Breast epithelium (tissue), 3 donors: Measurements from ENCODE around the gene TMEM266.

ENCODE experiments used
- POLR2A ChIP-seq: fragments of 450-650 bp; IDR thresholded peaks from one replicate; pipeline ENCODE4 v1.6.1; 2016; ENCODE audit warnings: antibody characterized with exemption, mild to moderate bottlenecking, moderate library complexity
- TF ChIP-seq, protein P1 (sequence below), 3 donors: fragments of 450-650 bp; IDR thresholded peaks; one replicate each; pipeline ENCODE4 v1.5.1; 2016 to 2017; ENCODE audit warnings: antibody characterized with exemption in 3 of 3, mild to moderate bottlenecking in 3 of 3, moderate library complexity in 3 of 3

DNA sequence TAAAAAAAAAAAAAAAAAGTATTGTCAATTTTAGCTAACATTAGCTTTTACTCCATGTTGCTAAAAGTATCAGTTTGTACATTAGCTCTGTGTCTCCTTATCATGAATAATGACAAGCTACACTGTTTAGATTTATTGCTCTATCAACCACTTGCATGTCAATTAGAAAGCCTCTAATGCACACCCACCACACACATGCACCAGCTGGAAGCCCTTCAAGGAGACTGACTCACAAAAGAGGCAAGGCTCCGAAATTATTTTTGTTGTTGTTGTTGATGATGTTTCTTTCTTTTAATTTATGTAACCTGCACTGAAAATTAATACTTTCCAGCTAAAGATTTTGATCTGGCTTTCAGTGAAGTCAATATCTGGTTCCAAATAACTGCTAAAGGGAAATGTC lies 180.0 kb downstream of the TMEM266 start:
- TF ChIP-seq, protein P1, sequence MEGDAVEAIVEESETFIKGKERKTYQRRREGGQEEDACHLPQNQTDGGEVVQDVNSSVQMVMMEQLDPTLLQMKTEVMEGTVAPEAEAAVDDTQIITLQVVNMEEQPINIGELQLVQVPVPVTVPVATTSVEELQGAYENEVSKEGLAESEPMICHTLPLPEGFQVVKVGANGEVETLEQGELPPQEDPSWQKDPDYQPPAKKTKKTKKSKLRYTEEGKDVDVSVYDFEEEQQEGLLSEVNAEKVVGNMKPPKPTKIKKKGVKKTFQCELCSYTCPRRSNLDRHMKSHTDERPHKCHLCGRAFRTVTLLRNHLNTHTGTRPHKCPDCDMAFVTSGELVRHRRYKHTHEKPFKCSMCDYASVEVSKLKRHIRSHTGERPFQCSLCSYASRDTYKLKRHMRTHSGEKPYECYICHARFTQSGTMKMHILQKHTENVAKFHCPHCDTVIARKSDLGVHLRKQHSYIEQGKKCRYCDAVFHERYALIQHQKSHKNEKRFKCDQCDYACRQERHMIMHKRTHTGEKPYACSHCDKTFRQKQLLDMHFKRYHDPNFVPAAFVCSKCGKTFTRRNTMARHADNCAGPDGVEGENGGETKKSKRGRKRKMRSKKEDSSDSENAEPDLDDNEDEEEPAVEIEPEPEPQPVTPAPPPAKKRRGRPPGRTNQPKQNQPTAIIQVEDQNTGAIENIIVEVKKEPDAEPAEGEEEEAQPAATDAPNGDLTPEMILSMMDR (IDR thresholded peaks at IDR 0.05), result no peak
- TF ChIP-seq POLR2A, result no peak
